Astrocyte of the cerebellum (primary cell): ENCODE results near the gene GALNT14.

Source experiments
- DNase-seq: peaks from one replicate; pipeline ENCODE4 v3.0.0-alpha.2; 2011; ENCODE audit warnings: low read depth
- H3K4me3 ChIP-seq: 2 replicates; pipeline ENCODE4 v1.5.1; 2011; ENCODE audit warnings: mild to moderate bottlenecking, low read depth, low read length, moderate library complexity
- in situ Hi-C: cut with HindIII; loops from 2 replicates; pipeline ENCODE4 v1.10.0; 2017; ENCODE audit warnings: low sequenced_read_pairs
- TF ChIP-seq, protein P1 (sequence below): IDR thresholded peaks from 2 replicates; pipeline ENCODE4 v1.5.1; 2012; ENCODE audit warnings: low read length, low read depth, moderate library complexity, mild to moderate bottlenecking; ENCODE audit errors: missing control alignments

Gene GALNT14

DNA sequence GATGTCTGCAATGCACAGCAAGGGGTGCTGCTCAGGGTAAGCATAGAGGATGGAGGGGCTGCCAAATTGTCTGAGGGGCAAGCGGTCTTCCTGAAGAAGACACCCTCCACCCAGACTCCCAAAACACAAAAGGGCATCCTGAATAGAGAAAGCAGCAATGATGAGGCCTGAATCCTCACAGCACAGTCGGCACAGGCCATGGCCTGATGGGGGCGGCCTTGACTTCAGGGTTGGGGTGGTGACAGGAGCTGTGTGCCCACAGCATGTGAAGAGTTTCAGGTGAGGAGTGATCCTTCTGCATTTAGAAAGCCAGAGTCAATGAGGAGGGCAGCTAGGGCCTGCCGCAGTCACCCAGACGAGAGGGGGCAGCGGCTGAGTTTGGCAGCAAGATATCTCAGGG lies 159.4 kb downstream of the GALNT14 start:
- TF ChIP-seq, protein P1, sequence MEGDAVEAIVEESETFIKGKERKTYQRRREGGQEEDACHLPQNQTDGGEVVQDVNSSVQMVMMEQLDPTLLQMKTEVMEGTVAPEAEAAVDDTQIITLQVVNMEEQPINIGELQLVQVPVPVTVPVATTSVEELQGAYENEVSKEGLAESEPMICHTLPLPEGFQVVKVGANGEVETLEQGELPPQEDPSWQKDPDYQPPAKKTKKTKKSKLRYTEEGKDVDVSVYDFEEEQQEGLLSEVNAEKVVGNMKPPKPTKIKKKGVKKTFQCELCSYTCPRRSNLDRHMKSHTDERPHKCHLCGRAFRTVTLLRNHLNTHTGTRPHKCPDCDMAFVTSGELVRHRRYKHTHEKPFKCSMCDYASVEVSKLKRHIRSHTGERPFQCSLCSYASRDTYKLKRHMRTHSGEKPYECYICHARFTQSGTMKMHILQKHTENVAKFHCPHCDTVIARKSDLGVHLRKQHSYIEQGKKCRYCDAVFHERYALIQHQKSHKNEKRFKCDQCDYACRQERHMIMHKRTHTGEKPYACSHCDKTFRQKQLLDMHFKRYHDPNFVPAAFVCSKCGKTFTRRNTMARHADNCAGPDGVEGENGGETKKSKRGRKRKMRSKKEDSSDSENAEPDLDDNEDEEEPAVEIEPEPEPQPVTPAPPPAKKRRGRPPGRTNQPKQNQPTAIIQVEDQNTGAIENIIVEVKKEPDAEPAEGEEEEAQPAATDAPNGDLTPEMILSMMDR, result no peak
- in situ Hi-C loops, result no loop called here
- DNase-seq, result no peak
- H3K4me3 ChIP-seq, result no peak overlapping the region

DNA sequence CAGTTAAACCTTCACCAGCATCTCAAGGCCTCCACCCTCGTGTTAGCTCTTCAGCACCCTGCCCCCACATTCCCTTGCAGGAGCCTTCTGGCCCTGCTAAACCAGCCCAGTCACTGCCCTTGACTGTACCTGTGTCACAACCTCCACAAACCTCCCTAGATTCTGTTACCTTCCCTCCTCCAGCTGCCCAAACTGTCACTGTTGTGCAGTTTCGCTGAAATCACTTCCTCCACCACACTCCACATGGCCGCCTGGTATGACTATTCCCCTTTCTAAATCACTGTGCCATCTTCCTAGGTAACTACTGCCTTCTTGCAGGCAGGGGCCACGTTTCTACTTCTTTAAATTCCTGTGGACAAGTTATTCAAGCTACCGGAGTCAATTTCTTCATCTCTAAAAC lies 160.2 kb downstream of the GALNT14 start:
- DNase-seq, result no peak
- no peak overlapping the region for H3K4me3 ChIP-seq
- TF ChIP-seq, protein P1, result no peak
- in situ Hi-C loops, result no loop called here

DNA sequence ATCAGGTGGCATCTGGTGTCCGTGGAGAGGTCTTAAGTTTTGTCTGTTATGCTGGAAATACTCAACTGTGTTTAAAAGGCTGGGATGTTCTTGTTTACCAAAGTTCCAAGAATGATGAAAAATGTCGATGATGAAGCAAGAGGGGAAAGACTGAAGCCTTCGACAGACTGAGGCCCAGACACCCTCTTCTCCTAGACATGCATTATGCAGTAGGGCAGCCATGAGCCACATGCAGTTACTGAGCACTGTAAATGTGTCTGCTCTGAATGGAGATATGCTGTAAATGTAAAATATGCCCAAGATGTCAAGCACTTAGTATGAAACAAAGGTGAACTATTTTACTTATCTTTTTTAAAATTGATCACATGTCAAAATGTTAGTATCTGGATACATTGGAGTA lies 163.1 kb downstream of the GALNT14 start:
- no peak overlapping the region for H3K4me3 ChIP-seq
- TF ChIP-seq, protein P1, result no peak
- in situ Hi-C loops, result no loop called here
- DNase-seq, result no peak

DNA sequence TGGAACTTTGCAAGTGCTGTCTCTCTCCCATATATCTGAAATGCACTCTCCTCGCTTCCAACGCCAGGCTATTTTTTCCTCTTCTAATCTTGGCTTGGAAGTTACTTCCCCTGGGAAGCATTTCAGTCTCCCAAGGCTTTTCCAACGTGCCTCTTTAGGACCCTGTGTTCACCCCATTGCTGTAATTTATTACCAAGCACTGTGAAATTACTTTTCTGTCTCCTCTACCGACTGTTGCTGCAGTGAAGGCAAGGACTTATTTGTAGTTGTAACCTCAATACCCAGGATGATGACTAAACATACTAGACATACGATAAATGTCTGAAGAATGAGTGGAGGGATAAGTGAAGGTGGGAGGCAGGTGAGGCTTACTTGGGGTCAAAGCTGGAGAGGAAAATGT lies 163.7 kb downstream of the GALNT14 start:
- TF ChIP-seq, protein P1, result no peak
- in situ Hi-C loops, result no loop called here
- H3K4me3 ChIP-seq, result no peak overlapping the region

DNA sequence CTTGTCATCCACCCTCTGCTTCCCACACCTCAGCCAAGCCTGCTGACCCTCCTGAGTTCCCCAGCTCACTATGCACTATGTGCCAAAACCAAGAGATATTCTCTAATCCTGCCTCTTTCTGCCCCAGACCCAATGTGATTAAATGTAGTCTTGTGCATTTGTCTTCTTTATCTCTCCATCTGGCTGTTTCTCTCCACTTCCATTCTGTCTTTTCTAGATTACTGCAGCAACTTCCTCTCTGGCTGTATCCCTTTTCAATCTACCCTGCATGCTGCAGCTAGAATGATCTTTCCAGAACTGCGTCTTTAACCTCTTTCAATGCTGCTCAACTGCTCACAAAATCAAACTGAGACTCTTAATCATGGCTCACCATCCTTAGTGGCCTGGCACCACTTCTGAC lies 164.1 kb downstream of the GALNT14 start:
- TF ChIP-seq, protein P1, result no peak
- in situ Hi-C loops, result no loop called here
- DNase-seq, result no peak

More for the DNA sequence above, 163.7 kb downstream of the GALNT14 start:
- no peak for DNase-seq

DNA sequence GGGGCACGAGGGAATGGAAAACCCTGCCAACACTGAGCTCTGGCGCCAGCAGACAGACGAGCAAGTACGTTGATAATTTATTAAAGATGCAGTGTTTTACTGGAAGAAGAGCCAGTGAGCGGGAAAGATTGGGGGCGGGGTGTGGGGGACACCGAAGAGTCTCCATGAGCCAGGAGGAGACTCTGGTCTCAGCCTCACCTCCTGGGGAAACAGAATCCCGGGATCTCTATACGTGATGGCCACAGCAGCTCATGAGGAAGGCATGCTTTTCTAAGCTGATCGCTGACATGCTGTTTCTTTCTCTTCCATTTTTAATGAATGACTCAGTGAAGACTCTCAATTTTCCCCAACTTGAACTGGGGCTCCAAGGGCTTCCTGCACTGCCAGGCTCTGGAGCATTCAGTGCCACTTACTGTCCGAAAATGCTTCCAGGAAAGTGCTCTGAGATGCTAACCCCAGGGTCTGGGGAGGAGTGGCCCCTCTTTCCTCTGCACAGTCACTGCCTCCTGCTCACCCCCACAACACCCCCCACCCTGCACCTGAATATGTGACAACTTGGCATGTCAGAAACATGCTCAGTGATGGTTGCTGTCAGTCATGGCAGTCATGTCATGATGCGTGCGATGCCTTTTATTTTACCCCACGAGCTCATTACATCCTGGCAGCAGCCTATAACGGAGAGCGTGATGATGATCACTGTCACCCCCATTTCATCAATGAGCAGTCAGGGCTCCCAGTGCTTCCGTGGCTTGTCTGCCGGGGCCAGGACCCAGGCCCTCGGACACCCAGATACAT lies 166.8 kb downstream of the GALNT14 start:
- in situ Hi-C loops, result no loop called here

More for the DNA sequence above, 164.1 kb downstream of the GALNT14 start:
- H3K4me3 ChIP-seq, result no peak overlapping the region

More for the DNA sequence above, 166.8 kb downstream of the GALNT14 start:
- no peak overlapping the region for H3K4me3 ChIP-seq
- DNase-seq, result no peak
- TF ChIP-seq, protein P1, result no peak
